DMS153 treated with DMSO at 0.1 percent for 48 hours (cell line): ENCODE measurements around the gene VDAC2.

Experiments used
- DNase-seq: peaks from one replicate; lab custom pipeline; 2025; ENCODE audit not compliant: unreplicated experiment; lab: John Stamatoyannopoulos, UW

VDAC2 gene

GRCh38 chr10:75250934-75251333, 40.3 kb downstream of the VDAC2 start:
- DNase-seq, result no peak

GRCh38 chr10:75253281-75254220, 43.0 kb downstream of the VDAC2 start:
- DNase-seq, result no peak

GRCh38 chr10:75254739-75255138, 44.1 kb downstream of the VDAC2 start:
- no peak for DNase-seq

GRCh38 chr10:75260990-75261389, 50.4 kb downstream of the VDAC2 start:
- DNase-seq, result no peak

GRCh38 chr10:75261813-75262705, 51.5 kb downstream of the VDAC2 start:
- no peak for DNase-seq

GRCh38 chr10:75263806-75264205, 53.2 kb downstream of the VDAC2 start:
- DNase-seq, result no peak

GRCh38 chr10:75265856-75266255, 55.3 kb downstream of the VDAC2 start:
- DNase-seq, result no peak

GRCh38 chr10:75266945-75267344, 56.3 kb downstream of the VDAC2 start:
- DNase-seq, result no peak

- DNase-seq, result no peak
Observed at GRCh38 chr10:75269605-75270004, 59.0 kb downstream of the VDAC2 start.

GRCh38 chr10:75272094-75272493, 61.5 kb downstream of the VDAC2 start:
- no peak for DNase-seq

- DNase-seq, result no peak
Observed at GRCh38 chr10:75272896-75273295, 62.3 kb downstream of the VDAC2 start.

- DNase-seq, result no peak
Observed at GRCh38 chr10:75276069-75276872, 65.7 kb downstream of the VDAC2 start.

- no peak for DNase-seq
Observed at GRCh38 chr10:75280236-75280635, 69.6 kb downstream of the VDAC2 start.
